Activated CD8-positive, alpha-beta memory T cell treated with anti-CD3 and anti-CD28 coated beads for 48 hours (primary cell): Measurements from ENCODE around the gene TNFRSF13B.
"Not testable (repeated sequence)": the region's sequence is repeated elsewhere in the genome, so short reads cannot be mapped to it uniquely, and the experiment has no call there.

Source experiments
- DNase-seq, 3 experiments: peaks; one replicate each; pipeline ENCODE4 v3.0.0-alpha.2; 2020; ENCODE audit warnings: low read depth in 2 of 3, low spot score in 2 of 3

TNFRSF13B gene

DNA sequence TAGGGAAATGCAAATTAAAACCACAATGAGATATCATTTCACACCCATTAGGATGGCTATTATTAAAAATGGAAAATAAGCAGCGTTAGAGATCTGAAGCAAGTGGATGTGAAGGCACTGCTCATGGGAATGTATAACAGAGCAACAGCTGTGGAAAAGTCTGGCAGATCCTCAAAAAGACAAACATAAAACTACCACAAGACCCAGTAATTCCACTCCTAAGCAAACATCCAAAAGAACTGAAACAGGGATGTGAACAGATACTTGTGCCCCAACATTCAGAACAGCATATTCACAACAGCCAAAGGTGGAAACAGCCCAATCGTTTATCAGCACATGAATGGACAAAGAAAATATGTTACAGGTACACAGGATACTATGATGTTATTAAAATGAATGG, 10.9 kb downstream of the TNFRSF13B start:
- DNase-seq, result not testable (repeated sequence)

DNA sequence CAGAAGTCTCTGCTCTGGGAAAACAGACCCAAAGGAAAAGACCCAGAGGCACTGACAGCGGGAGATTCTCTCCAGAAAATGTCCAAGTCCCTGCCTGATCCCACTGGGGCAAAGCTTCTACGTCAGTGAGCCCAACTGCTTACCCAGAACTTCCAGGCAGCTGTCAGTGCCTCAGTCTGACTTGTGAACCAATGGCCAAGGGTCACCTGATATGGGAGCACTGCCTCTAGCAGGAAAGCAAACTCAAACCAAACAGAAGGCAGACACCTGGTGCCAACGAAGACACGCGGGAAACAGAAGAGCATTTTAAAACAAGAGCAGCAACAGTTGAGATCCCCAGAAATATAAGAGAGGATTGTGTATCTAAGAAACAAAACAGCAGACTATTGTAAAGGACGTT, 16.9 kb downstream of the TNFRSF13B start:
- DNase-seq, result not testable (repeated sequence)

GRCh38 chr17:16954521-16954920, 17.4 kb downstream of the TNFRSF13B start:
- DNase-seq, result no peak

- no peak for DNase-seq
Measured at GRCh38 chr17:16953841-16954240, 18.1 kb downstream of the TNFRSF13B start.

DNA sequence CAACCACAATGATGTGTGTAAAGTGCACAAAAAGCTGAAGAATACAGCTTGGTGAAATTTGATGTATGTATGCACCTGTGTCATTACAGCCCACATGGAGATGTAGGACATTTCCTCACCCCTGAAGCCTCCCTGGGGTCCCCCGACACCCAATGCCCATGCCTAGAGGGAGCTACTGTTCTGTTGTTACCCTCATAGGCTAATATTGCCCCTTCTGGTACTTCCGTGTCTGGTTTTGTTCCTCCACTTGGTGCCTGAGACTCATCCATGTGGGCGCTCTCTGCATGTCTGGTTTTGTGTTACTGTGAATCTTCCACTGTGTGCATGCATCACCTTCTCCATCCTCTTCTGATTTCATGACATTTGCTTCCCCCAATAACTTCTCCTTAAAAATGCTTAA, 18.6 kb downstream of the TNFRSF13B start:
- DNase-seq, result no peak

GRCh38 chr17:16952401-16952800, 19.5 kb downstream of the TNFRSF13B start:
- no peak for DNase-seq

DNA sequence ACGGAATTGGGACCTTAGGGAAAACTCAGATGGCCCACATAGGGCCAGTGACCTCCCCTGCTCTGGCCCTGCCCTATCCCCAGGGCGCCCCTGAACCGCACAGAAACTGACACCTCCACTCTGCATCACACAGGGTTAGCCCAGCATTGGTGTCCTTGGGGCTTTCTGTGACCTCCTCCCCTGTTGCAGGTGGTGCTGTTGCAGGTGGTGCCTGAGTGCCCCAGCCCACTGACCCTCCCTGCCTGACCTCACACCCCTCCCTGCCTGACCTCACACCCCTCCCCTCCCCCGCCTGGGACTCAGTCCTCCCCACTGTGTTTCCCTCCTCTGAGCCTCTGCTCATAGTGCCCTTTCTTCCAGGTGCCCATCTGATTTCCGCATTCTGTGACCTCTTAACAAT, 21.4 kb downstream of the TNFRSF13B start:
- no peak for DNase-seq

DNA sequence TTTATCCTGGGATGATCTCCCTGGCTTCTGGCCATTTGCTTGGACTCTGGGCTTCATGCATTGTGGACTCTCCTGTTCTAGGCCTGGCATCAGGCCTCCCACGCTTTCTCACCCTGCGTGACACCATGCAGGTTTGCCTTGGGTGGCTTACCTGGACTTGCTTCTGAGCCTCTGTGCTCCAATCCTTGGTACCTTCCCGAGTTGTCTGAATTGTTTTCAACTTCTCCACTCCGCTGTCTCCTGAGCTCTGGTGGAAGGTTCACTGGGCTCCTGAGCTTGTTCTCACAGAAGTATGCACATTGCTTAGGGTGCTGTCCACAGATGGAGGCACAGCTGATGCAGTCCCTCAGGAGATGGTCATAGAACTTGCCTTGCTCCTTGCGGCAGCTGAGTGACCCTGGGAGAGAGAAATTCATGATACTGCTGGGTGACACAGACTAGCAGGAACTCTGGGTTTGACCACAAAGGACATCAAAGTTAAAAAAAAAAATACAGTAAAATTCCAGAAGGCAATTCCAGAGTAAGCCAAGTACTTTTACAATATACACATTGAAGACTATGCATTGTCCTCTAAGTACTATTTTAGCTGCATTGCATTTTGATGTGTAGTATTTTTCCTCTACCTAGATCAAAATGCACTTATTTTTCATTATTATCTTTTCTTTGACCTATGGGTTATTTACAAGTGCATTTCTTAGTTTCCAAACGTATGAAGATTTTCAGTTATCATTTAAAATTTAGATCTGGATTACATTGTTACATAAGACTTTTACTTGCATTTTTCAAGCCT, 23.1 kb downstream of the TNFRSF13B start:
- DNase-seq, result no peak

DNA sequence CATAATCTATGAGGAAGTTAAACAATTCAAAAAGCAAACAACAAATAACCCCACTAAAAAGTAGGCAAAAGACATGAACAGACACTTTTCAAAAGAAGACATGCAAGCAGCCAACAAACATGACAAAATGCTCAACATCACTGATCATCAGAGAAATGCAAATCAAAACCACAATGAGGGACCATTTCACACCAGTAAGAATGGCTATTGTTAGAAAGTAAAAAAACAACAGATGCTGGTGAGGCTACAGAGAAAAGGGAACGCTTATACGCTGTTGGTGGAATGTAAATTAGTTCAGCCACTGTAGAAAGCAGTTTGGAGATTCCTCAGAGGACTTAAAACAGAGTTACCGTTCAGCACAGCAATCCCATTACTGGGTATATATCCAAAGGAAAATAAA, 24.4 kb downstream of the TNFRSF13B start:
- DNase-seq, result no peak

DNA sequence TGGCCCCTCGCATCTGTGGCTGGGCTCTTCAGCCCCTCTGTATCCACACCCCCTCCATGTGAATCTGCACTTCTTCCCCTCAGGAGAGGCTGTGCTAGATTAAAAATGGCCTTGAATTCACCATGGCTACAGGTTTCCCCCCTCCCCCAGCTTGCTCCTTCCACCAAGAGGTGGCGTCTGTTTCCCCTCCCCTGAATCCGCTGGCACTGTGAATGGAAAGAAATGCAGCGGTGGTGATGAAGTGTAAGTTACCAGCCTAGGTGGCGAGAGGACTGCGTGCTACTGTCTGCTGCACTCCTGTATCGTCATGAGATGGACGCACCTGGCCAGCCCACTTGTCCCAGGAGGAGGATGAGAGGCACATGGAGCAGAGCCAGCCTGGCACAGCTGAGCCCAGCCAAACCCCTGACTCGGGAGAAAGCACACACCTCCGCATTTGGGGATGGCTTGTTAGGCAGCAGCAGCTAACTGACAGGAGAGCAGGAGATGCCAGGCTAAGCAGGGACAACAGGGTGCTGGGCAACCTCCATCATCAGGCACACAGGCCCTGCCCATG, 26.2 kb downstream of the TNFRSF13B start:
- no peak for DNase-seq

DNA sequence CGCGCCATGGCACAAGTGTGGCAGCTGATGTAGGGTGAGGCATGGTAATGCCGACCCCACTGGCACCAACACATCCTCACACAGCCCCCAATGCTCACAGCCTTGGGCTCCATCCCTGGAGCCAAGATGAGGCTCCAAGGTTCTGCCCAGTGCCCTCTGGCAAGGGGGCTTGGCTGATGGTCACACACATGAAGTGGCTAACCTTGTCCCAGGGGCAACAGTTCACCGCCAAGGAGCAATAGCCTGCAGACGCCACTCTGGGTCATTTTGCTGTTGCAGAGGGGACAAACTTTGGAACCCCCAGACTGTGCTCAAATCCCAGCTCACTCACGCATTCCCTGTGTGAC, 26.8 kb downstream of the TNFRSF13B start:
- DNase-seq, result no peak

DNA sequence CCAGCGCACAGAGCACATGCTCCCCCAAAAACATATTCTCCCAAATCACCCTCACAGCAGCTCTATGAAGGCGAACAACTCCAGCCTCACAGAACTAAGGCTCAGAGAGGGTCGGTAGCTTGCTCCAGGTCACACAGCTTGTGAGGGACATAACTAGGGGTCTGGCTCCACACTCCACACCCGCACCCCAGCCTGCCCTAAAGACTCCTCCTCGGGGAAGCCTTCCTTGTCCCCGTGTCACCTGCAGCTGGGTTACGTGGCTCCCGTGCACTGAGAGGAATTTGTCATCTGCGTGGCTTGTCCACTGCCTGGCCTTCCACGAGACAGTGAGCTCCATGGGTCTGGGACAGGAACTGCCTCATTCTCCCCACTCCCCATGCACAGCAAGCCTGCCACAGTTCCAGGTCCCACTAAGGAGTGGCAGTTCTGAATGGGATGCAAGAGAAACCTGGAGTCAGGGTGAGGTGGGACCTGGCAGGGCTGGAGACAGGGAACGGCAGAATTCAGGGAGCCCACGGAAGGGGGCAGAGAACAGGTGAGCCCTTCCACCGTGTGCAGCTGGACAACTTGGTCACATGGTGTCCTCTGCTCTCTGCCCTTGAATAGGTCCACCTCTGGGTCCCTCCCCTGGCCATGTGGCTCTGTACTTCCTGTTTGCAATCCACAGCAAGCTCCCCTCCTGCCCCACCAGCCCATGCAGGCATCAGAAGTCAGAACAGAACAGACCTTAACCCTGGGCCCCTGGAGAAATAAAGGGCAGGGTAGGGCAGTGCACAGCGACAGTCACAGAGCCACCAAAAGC, 27.4 kb downstream of the TNFRSF13B start:
- no peak for DNase-seq

GRCh38 chr17:16943541-16944333, 28.2 kb downstream of the TNFRSF13B start:
- DNase-seq, result no peak

GRCh38 chr17:16943032-16943352, 28.9 kb downstream of the TNFRSF13B start:
- no peak for DNase-seq

DNA sequence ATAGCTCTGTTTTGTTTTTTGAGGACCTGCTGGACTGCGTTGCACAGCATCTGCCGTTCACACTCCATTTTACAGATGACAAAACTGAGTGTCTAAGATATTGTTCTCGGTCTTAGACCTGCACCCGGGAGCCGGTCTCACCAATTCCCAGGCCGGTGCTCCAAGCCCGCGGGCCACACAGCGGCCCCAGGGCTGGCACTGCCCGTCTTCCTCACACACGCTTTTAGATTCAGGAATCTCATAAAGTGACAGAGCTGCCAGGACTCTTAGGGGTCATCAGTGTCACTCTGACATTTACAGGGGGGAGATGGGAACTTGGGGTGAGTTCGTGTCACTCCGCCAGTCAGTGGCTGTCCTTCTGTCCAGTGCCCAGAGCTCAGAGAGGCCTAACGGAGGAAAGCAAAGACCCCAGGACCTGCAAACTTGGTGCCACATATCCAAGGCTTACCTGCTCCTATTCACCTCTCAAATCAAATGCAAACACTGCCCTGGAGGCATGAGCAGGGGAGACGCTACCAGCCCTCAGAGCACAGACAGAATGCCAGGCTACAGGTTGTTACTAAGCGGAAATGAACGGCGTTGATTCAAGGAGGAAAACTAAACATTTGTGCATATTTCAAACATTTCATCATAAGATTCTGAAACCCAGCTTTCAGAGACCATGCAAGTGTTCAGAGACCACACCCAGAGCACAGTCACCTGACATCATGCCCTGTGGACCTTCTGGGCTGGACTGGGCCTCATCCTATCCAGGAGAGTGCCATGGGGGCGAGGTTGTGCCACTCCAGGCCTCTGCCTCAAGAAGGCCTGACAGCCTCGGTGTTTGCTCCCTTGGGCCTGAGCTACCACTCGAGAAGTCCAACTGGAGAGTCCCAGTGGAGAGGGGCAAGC, 29.5 kb downstream of the TNFRSF13B start:
- no peak for DNase-seq

DNA sequence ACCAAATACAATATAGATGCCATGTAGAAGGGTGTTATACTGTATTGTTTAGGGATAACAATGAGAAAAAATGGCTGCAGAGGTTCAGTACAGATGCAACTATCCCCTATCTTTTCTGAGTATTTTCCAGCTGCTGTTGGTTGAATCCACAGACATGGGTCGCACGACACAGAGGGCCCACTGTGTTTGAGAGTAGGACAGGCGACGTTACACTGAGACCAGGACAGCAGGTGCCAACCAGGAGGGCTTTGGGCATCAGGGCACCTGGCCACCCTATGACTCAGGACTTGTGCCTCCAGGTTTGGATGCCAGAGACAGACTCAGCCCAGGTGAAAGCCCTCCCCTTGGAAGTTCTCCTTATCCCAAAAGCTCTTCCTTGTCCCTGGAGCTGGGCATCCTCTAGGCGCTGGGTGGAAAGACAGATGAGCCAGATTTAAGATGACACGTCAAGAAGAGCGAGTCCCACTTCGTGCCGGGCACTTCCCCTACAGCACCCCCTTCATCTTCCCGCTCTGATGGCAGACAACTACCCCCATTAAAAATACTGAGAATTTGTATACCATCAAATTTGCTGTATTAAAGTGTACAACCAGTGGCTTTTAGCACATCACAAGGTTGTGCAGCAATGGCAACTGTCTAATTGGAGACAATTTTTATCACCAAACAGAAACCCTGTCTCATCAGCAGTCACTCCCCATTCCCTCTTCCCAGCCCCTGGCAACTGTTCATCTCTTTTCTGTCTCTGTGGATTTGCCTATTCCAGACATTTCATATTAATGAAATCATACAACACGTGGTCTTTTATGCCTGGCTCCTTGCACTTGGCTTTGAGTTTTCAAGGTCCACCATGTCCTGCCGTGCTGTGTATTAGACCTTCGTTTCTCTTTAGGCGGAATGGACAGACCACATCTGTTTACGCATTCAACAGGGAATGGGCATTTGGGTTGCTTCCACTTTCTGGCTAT, 30.6 kb downstream of the TNFRSF13B start:
- DNase-seq, result no peak

GRCh38 chr17:16940116-16940881, 31.6 kb downstream of the TNFRSF13B start:
- DNase-seq, result no peak

DNA sequence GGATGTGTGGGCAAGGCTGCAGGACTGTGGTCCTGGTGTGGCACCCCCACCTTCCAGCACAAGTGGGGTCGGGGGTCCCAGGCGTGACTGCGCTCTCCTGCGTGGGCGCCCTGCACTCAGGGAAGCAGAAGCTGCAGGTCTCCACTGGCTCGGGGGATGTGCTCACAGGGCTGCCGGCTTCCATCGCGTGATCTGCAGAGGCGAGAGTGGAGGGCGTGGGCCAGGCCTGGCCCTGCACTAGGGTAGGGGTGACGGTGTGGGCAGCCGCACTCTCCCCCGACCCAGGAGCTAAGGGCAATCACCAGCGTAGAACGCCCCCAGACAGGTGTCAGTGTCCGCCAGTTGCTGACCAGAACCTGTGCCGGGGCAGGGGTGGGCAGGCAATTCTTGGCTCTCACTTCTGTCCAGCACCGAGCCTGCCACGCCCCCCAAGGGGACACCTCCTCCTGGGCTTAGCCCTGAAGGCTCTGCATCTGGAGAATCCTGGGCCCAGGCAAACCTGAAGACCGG, 32.3 kb downstream of the TNFRSF13B start:
- DNase-seq, result no peak

DNA sequence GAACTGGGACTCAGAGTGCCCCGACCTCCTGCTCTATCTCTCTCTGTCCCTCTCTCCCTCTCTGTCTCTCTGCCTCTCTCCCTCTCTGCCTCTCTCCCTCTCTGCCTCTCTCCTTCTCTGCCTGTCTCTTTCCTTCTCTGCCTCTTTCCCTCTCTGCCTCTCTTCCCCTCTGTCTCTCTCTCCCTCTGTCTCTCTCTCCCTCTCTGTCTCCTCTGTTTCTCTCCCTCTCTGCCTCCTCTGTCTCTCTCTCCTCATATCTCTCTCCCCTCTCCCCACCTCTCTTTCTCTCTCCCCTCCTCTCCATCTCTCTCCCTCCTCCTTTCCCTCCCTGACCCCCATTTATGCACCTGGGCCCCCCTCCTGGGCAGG, 32.7 kb downstream of the TNFRSF13B start:
- no peak for DNase-seq
